Measurements from ENCODE around the gene PTPRM. TPM values are rescaled to one million over a fixed set of nuclear protein-coding genes. Genes with fewer than 3 reads are reported as not detected.

PTPRM gene
- total RNA-seq, 1 experiment from 2014 or later: not detected

DNA sequence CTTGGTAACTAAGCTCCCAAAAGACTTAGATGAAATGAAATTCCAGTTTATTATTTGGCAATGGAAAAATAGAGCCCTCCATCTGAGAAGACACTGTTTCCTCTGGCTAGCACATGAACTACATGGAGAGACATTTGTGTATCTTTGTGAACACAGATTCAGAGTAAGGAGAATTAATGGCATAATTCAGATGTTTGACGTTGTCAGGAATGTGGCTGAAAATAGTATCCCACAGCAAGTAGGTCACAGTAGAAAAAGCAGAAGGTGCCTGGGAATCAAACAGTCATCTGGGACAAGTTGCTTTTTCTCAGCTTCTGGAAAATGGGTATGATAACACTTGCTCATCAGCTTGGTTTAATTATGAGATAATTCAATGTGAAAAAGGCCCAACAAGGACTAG, 288.6 kb downstream of the PTPRM start:
- Histone ChIP-seq H3K4me3 (ENCODE audit: low read depth, low read length, poor library complexity, severe bottlenecking) (no peak overlapping the region), H3K27ac (ENCODE audit: low read depth, low read length, poor library complexity, severe bottlenecking) (no peak overlapping the region), H3K27me3 (replicated peaks; ENCODE audit: insufficient read depth, low read depth, low read length, poor library complexity) (no peaks in the 10 kb centered on the region), H3K9me3 (ENCODE audit: low read depth, low read length, poor library complexity, severe bottlenecking) (peaks cover under 1% of the 10 kb centered on the region), H3K36me3 (ENCODE audit: insufficient read depth, low read length, poor library complexity, severe bottlenecking) (no peaks in the 10 kb centered on the region), H3K4me1 (ENCODE audit: insufficient read depth, low read length, poor library complexity, severe bottlenecking) (no peaks in the 10 kb centered on the region)
- POLR2A ChIA-PET (ENCODE audit: low non-redundant PET): no interaction called here
- CTCF ChIA-PET: no interaction called here
- DNase-seq (ENCODE audit: low spot score): no peak
- no TSS peak for BruUV-seq (replicated peaks)
- TF ChIP-seq, protein P1, sequence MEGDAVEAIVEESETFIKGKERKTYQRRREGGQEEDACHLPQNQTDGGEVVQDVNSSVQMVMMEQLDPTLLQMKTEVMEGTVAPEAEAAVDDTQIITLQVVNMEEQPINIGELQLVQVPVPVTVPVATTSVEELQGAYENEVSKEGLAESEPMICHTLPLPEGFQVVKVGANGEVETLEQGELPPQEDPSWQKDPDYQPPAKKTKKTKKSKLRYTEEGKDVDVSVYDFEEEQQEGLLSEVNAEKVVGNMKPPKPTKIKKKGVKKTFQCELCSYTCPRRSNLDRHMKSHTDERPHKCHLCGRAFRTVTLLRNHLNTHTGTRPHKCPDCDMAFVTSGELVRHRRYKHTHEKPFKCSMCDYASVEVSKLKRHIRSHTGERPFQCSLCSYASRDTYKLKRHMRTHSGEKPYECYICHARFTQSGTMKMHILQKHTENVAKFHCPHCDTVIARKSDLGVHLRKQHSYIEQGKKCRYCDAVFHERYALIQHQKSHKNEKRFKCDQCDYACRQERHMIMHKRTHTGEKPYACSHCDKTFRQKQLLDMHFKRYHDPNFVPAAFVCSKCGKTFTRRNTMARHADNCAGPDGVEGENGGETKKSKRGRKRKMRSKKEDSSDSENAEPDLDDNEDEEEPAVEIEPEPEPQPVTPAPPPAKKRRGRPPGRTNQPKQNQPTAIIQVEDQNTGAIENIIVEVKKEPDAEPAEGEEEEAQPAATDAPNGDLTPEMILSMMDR (conservative IDR thresholded peaks at IDR 0.05; ENCODE audit: low read depth, low read length): no peak
- TF ChIP-seq EZH2 (IDR thresholded peaks at IDR 0.05; ENCODE audit: borderline replicate concordance, low read depth, low read length, poor library complexity, severe bottlenecking): no peak
- intact Hi-C loops (cut with micrococcal nuclease; ENCODE audit: unreplicated experiment): no loop called here

DNA sequence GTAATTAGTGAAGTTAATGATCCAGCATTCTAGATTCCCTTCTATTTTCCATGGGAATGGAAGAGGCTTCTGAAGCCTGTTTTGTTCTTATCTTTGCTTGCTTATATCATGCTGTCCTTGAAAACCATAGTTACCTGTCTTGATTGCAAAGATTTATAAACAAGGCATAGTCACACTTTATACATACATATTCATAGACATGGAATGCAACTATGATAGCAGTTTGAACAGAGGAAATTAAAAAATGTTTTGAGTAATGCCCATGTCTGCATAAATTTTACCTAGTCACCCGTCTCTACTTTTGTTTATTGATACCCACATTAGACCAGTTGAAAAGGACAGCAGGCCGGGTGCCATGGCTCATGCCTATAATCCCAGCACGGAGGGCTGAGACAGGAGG, 289.0 kb downstream of the PTPRM start:
- intact Hi-C loops (cut with micrococcal nuclease; ENCODE audit: unreplicated experiment): no loop called here
- ChIA-PET CTCF (no interaction called here), POLR2A (ENCODE audit: low non-redundant PET) (no interaction called here)
- TF ChIP-seq, protein P1 (conservative IDR thresholded peaks at IDR 0.05; ENCODE audit: low read depth, low read length): no peak
- no peak for TF ChIP-seq EZH2 (IDR thresholded peaks at IDR 0.05; ENCODE audit: borderline replicate concordance, low read depth, low read length, poor library complexity, severe bottlenecking)
- no peak overlapping the region for H3K27ac ChIP-seq (ENCODE audit: low read depth, low read length, poor library complexity, severe bottlenecking)
- H3K4me1 ChIP-seq (ENCODE audit: insufficient read depth, low read length, poor library complexity, severe bottlenecking): no peaks in the 10 kb centered on the region
- no peaks in the 10 kb centered on the region for H3K27me3 ChIP-seq (replicated peaks; ENCODE audit: insufficient read depth, low read depth, low read length, poor library complexity)
- H3K9me3 ChIP-seq (ENCODE audit: low read depth, low read length, poor library complexity, severe bottlenecking): peaks cover 5% of the 10 kb centered on the region
- no TSS peak for BruUV-seq (replicated peaks)
- no peak overlapping the region for H3K4me3 ChIP-seq (ENCODE audit: low read depth, low read length, poor library complexity, severe bottlenecking)
- no peaks in the 10 kb centered on the region for H3K36me3 ChIP-seq (ENCODE audit: insufficient read depth, low read length, poor library complexity, severe bottlenecking)
- DNase-seq (ENCODE audit: low spot score): no peak

DNA sequence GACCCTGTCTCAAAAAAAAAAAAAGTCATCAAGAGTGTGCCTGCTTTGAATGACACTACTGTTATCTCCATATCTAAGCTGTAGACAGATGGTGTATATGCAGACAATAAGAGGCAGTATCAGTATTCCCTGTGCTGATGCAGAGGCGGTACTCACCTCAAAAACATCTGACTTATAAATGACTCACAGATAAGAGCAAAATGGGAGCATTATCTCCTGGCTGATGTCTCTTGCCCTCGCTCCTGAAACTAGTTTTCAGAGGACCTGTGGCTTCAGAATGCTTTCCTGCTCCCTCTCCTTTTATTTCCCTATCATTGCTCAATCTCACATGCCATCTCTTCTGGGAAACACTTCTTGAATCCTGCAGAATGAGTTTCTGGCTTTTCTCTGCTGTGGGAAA, 289.6 kb downstream of the PTPRM start:
- no peak for TF ChIP-seq EZH2 (IDR thresholded peaks at IDR 0.05; ENCODE audit: borderline replicate concordance, low read depth, low read length, poor library complexity, severe bottlenecking)
- TF ChIP-seq, protein P1 (conservative IDR thresholded peaks at IDR 0.05; ENCODE audit: low read depth, low read length): no peak
- POLR2A ChIA-PET (ENCODE audit: low non-redundant PET): no interaction called here
- no TSS peak for BruUV-seq (replicated peaks)

More for the DNA sequence above, 289.6 kb downstream of the PTPRM start:
- Histone ChIP-seq H3K9me3 (ENCODE audit: low read depth, low read length, poor library complexity, severe bottlenecking) (peaks cover 6% of the 10 kb centered on the region), H3K36me3 (ENCODE audit: insufficient read depth, low read length, poor library complexity, severe bottlenecking) (no peaks in the 10 kb centered on the region), H3K4me3 (ENCODE audit: low read depth, low read length, poor library complexity, severe bottlenecking) (no peak overlapping the region), H3K4me1 (ENCODE audit: insufficient read depth, low read length, poor library complexity, severe bottlenecking) (no peaks in the 10 kb centered on the region), H3K27ac (ENCODE audit: low read depth, low read length, poor library complexity, severe bottlenecking) (no peak overlapping the region), H3K27me3 (replicated peaks; ENCODE audit: insufficient read depth, low read depth, low read length, poor library complexity) (no peaks in the 10 kb centered on the region)
- CTCF ChIA-PET: no interaction called here
- no peak for DNase-seq (ENCODE audit: low spot score)
- intact Hi-C loops (cut with micrococcal nuclease; ENCODE audit: unreplicated experiment): no loop called here
